Measurements from ENCODE around the gene ERCC1.

DNA sequence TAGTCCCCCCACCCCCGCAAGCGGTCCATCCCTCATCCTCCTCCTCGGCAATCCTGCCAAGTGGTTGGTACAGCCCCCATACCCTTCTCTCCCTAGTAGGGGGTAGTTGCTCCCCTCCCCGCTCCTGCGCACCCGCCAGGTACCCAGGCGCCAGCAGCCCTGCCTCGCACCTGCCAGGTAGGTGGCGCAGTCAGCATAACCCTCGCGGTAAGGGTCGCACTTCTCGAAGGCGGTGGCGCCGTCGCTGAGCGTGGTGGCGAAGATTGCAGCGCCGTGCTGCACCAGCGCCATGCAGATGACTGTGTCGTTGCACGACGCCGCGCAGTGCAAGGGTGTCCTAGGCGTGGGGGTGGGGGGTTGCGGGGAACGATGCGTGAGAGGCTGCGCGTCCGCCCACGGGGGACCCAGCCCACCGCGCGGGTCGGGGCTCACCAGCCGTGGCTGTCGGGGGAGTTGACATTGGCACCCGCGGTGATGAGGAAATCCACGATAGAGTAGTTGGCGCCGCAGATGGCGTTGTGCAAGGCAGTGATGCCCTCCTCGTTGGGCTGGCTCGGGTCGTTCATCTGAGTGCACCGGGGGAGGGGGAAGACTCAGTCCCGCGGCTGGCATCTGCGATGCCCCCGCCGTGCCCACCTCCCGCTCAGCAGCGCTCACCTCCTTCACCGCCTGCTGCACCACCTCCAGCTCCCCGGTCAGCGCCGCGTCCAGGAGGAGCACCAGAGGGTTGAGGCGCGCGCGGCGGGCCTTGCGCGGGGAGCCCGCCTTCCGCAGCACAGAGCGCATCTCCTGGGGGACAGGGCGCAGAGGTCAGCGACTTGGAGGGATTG lies 38.1 kb downstream of the ERCC1 start:
- TF ChIP-seq, protein P1, sequence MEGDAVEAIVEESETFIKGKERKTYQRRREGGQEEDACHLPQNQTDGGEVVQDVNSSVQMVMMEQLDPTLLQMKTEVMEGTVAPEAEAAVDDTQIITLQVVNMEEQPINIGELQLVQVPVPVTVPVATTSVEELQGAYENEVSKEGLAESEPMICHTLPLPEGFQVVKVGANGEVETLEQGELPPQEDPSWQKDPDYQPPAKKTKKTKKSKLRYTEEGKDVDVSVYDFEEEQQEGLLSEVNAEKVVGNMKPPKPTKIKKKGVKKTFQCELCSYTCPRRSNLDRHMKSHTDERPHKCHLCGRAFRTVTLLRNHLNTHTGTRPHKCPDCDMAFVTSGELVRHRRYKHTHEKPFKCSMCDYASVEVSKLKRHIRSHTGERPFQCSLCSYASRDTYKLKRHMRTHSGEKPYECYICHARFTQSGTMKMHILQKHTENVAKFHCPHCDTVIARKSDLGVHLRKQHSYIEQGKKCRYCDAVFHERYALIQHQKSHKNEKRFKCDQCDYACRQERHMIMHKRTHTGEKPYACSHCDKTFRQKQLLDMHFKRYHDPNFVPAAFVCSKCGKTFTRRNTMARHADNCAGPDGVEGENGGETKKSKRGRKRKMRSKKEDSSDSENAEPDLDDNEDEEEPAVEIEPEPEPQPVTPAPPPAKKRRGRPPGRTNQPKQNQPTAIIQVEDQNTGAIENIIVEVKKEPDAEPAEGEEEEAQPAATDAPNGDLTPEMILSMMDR (IDR thresholded peaks at IDR 0.05) = no peak
- no peak for TF ChIP-seq POLR2A (IDR thresholded peaks at IDR 0.05)
- TF ChIP-seq EP300 (IDR thresholded peaks at IDR 0.05) = no peak

Data from ovary (tissue), 3 donors.